NCI-H2227 treated with DMSO at 0.1 percent for 48 hours (cell line): ENCODE measurements around the gene EBF3.

Experiments used
- DNase-seq: peaks from one replicate; lab custom pipeline; 2025; lab: John Stamatoyannopoulos, UW

The EBF3 gene

DNA sequence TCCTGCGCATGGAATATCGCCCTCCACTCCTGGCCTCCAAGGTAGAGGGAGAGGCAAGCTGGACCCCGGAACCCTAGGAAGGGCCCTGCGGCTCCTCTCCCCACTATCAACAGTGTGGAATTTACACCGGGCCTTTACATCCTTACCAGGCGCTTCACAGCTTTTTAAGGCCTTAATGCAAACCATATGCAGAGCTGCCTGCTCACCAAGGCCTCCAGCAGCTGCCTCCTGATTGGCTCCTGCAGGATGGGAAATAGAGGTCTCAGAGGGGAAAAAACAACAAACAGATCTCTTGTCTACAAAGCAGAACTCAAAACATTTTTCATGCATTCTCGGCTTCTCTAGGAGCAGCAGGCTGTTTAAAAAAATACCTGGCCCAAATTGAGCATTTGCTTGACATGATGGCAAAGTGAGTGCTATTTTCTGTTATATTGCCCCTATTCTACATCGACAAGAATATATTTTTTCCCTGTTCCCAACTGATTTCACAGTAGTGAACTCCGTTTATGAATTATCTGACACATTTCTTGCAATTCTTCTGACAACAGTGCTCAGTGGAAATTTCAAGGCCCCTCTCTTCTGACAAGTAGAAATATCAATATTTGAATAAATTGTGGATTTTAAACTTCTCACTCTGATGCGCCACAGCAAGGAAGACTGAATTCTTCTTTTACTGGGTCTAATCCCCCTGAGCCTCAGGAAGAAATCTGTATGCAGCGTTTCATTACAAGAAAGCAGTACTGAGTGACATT is 51.7 kb downstream of the EBF3 start:
- no peak for DNase-seq

DNA sequence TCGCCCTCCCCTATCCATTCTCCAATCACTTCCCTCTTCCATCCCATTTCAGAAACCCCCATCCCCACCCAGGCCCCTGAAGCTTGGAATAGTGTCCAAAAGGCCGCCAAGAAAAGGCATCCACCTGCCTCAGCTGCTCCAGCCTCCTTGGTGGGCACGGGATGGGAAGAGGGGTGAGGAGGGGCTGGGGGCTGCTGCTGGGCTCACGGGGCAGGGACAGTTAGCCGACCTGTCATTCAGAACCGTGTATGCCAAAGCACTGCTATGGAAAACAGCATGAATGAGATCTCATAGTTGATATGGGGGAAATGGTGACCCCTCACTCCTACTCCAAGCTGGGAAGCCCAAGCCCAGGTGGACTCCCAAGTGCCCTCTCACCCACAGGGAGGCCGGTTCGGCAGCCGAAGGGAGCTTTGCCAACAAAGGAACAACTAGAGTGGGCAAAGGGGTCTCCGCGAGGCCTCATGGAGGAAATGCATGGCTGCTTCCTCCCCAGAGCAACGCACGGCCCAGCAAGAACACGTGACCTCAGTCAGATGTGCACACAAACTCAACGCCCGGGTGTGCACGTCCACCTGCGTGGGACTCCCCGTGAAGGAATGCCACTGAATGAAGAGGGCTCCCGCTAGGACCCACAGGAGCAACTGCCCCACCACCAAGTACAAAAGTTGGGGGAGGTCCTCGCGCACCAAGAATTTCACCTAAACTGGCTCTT is 52.5 kb downstream of the EBF3 start:
- no peak for DNase-seq

DNA sequence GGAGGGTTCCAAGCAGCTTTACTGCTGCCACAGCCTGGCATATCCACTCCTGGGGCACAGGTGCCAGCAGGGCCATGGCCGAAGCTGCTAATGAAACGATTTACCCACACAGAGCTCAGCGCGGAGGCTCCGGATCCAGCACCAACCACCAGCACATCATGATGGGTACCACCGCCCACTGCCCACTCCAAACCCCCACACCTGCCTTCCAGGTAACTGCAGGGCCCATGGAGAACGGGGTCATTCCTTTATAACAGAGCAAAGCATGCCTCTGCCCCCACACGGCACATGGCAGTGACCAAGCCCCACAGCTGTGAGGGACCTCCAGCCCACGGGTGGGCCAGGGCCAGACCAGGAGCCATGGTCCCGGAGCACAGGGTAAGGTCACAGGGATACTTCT is 53.2 kb downstream of the EBF3 start:
- no peak for DNase-seq

DNA sequence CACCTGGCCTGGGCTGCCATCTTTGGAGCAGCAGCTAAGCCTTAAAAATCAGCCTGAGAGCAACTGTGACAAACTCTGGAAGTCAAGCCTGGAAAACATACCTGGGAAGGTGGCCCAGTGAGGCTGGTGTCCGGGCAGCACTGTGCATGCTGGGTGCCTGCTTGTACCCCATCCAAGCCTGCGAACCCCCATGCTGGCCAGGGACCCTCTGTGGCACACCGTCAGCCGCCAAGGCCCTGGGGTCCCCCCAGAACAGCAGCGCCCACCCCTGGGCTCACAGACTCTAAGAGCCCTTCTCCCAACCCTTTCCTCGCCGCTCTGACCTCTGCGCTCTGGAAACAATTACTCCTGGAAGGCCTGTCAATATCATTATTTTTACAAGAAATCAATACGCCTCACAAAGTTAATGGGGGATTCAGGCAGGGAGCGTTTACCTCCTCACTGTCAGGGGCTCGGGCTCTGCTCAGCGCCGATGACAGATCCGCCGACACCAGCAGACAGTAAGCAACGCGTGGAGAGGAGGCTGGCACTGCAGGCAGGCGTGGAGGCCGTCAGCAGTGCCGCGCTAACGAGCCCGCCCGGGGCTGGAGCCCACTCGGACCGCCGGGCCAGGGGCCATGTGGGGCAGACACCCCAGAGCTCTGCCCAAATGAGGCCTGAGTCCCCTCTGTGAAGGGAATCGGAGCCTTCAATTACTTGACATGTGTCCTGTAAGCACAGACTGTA is 54.4 kb downstream of the EBF3 start:
- DNase-seq: no peak

DNA sequence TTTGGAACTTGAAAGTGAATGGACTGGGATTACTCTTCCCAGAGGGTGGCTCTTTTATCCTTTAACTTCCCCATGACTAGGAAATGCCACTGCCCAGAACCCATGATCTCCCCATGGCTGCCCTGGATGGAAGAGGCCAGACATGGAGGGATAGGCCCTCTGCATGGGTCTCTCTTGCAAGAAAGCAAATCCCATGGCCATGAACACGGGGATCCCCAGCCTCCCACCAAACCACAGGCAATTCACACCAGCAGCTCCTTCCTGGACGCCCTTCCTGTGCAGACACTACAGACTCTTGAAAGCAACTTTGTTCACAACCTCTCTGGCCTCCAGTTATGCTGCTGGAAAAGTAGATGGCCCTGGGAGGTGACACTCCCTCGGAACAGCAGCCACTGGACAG is 55.0 kb downstream of the EBF3 start:
- no peak for DNase-seq

DNA sequence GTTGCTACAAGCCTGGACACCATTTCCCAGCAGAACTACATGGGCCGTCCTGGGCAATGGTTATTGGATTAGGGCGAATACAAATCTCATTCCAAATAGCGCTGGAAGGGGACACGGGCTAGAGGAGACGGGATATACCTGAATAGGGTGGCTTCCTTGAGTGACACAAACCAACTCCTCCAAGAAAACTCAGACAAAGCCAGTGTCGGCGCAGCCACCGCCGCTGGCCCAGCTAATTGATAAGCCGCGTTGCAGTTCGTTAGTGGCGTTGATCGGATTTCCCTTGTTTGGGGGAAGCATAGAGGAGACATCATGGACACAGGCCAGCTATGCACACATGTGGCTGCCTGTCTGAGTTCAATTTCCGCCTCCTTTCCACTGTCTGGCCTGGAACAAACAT is 55.7 kb downstream of the EBF3 start:
- no peak for DNase-seq

DNA sequence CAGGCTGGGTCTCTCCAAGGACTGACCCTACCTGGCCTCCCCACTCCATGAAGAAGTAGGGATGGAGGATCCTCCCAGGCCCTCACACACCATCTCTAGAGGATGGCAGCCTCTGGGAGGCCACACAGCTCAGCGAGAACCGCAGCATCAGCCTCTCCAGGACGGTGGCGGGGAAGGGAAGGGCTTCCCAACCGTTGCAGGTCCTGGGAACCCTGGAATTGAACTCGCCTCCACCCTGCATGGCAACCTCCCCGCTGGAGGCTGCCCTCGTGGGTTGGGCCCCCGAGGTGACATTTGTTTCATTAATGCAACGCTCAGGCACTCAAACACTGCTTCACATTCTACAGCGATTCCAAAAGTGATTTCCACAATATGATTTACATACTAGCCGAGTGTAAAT is 58.5 kb downstream of the EBF3 start:
- DNase-seq: no peak

DNA sequence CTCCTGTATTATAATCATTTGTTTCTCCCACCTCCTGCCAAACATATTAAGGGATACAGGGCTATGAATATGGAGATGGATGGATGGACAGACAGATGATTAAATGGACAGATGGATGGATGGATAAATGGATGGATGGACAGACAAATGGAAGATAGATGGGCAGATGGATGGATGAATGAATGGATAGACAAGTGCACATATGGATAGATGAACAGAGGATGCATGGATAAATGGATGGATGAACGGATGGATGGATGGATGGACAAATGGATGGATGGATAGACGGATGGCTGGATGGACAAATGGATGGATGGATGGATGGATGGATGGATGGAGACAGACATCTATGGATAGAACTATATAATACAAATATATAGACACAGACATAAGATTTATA is 59.8 kb downstream of the EBF3 start:
- no peak for DNase-seq

DNA sequence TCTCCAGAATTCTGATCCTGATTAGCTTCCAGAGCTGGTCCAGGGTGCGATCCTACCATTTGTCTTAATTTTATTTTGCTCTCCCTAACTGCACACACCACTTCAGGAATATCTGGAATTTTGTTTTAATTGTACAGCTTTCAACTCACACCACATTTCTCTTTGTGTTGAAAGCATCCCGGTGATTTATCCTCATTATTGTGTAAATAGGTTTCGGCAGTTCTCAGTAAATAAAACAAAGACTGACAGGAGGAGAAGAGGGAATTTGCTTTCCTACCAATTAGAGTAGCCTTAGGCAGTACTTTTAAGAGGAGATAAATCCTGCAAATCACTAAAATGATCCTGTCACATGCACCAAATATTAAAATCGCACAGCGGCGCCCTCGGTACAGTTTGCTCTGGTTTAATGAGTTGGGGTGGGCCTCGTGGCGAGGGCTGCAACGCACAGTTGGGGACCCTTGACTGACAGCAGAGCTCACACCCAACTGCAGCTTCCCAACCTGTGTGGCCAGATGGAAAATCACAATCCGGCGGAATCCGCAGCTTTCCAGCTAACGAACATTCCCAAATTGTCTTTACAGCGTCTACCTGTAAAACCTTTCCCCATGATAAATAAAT is 62.6 kb downstream of the EBF3 start:
- DNase-seq: no peak

DNA sequence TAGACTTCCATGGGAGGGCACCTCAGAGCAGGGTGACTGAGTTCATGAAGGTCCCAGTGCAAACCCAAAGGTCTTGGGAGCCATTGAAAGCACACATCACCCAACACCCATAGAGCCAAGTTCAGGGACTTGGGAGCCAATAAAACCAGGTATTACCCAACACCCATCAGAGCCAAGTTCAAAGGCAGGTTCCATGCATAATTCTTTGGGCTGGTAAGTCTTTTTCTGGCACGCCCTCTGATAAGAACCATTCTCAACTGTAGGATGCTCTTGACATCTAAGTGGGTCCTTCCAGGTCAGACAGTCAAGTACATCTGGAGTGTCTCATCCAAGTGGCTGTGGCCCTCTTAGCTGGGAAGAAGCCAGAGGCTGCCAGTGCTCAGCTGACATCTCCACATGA is 63.2 kb downstream of the EBF3 start:
- DNase-seq: no peak

DNA sequence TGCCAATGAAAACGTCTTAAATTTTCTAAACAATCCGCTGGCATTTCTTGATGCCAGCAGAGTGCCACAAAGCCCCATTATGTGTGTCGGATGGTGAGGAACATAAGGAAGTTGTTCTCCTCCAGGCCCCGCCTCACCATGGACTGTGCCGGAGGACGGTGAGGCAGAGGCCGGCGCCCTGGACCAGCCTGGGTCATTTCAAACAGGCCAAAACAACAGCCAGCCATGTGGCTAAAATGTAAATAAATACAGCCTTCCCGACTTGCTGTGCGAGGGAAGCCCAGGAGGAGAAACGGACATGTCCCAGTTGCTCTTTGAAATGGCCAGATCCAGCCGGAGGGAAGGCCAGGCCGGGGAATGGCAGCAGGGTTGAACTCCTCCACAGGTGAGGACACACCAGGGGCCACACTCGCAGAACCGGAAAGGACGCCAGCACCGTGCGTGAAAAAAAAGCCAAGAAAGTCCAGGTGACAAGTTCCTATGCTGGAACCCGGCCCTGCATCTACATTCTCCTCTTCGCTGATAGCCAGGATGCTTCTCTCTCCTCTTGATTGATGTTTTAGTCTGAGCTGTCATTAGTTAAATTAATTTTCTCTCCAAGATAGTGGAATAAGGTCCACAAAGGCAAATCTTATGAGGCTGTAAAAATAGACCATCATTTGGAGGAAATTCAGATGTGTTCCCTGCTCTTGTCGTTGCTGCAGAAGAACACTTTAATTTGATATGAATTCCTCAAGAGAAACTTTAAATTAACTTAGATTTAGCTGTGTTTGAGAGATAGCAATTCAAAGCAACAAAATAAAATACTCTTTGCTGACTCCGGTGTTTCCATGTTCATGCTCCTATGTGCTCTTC is 64.6 kb downstream of the EBF3 start:
- DNase-seq: no peak

DNA sequence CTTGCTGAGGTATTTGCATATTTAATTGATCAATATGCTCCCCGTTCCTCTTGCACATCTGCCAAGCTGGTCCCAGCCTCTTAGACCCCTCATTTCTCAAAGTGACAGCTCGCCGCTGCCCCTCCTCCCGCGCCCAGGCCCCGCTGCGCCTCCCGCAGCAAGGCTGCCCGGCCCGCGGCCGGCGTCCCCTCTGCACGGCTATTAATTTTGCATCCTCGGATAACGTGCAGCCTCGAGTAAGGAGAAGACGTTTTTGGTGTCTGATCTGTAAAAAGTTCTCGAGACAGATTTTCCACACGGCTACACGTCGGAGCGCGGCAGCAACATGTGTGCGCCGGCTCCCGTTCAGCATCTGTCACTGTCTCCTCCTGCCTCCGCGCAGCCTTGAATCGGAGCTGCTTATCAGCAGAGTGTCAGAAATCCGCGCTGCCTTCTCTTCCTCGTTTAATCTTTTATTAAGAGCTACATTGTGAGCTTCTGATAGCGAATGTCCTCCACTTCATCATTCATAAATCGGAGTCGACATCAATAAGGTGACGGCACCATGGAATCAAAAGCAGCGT is 65.3 kb downstream of the EBF3 start:
- no peak for DNase-seq

DNA sequence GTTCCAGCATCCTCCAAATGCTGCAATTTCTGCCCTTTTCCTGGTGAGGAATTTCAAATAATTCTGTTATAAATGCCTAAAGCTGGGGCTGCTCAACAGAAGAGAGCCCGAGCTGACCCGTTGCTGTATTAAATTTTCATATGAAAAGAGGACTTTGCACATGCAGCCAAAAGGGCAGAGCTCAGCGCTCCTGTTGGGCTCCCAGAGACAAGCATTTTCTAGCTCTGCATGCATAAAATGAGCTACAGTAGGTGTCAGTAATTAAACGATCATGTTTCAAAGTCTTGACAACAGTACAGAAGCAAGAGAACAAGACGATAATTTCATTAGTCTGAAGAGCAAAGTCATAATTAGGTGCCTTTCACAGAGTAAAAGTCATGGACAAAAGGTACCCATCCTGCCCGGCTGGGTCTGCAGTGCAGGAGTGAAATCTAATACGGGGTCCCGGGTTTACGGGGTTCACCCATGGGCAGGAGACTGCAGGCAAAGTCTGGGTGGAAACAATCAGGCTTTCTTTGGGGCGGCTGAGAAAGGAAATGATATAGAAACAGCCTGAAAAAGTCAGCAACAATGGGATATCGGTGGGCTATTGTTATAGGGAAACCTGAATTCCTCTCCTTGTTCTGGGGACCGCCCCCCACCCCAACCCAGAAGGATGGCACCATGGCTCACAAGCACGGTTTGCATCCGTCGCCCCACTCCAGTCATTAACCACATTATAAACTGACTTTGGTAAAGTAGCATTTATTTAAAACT is 66.0 kb downstream of the EBF3 start:
- DNase-seq: no peak

DNA sequence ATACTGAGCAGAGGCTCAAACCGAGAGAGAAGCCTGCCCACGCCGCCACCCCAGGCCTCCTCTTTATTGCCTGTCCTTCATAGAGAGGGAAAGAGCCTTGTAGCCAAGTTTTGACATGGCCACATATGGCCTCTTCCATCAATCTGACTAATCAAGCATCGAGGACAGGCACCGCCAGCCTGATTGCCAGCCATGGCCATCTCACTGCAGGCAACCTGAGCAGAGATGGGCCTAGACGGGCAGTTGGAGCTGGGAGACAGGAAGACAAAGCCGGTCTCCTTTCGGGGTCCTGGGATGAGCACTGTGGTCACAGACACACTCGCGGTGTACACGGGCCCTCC is 67.2 kb downstream of the EBF3 start:
- DNase-seq: no peak

DNA sequence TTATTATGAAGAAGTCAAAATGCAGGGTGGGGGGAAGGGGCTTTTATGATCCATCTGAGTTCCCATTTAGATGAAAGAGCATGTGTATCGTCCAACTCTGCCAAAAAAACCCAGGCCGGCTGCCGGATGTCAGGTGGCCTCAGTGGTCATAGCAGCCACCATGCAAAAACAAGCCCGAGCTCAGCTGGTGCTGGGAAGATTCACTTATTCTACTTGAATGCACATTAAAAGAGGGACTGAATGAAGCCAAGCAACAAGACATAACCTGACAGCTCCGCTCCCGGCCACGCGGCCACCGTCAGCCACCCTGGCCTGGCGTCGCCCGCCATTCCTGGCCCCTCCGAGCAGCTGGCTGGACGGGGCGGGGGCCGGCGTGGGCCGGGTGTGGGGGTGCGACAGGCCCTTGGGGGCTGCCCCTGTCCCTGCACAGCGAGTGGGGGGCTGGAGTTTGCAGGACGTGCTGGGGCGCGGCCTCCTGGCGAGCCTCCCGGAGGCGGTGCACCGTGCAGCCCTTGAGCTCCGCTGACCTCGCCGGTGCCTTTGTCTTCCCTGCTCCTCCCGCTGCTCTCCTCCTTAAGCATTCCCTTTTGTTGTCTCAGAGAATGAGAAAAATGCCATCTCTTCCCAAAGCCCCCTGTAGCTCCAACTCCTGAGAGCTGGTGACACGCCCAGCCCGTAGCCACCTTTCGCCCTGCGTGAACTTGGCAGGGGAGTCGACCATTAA is 67.8 kb downstream of the EBF3 start:
- DNase-seq: no peak

DNA sequence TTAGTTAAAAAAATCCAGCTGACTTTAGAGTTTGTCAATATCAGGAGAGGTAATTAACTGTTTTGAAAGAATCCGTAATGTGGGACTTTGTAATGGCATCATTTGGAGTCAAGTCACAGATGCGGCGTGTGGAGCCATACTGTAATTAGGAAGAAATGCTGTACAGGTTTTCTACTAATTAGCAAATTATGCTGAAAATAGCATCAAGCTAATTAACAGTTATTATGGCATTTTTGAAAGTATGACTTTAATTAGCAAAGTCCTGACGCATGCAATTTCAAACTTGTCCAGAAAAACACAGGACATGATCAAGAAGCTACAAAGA is 68.3 kb downstream of the EBF3 start:
- no peak for DNase-seq

DNA sequence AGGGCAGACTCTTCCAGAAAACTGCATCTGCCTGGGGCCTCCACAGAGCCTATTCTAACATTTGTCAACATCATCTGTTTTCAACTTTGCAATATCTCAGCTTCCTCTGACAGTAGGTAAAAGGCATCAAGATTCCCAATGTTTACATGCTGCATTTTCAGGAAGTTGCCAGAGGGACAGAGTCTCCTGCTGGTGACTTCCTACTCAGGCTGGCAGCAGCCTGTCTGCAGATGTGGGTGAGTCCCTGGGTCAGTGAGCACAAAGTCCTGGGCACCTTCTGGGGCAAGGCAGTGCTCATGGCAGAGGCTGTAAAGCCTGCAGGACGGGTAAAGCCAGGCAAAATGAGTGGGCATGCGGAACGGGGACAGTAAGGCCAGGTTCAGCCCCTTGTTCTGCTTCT is 69.4 kb downstream of the EBF3 start:
- no peak for DNase-seq

DNA sequence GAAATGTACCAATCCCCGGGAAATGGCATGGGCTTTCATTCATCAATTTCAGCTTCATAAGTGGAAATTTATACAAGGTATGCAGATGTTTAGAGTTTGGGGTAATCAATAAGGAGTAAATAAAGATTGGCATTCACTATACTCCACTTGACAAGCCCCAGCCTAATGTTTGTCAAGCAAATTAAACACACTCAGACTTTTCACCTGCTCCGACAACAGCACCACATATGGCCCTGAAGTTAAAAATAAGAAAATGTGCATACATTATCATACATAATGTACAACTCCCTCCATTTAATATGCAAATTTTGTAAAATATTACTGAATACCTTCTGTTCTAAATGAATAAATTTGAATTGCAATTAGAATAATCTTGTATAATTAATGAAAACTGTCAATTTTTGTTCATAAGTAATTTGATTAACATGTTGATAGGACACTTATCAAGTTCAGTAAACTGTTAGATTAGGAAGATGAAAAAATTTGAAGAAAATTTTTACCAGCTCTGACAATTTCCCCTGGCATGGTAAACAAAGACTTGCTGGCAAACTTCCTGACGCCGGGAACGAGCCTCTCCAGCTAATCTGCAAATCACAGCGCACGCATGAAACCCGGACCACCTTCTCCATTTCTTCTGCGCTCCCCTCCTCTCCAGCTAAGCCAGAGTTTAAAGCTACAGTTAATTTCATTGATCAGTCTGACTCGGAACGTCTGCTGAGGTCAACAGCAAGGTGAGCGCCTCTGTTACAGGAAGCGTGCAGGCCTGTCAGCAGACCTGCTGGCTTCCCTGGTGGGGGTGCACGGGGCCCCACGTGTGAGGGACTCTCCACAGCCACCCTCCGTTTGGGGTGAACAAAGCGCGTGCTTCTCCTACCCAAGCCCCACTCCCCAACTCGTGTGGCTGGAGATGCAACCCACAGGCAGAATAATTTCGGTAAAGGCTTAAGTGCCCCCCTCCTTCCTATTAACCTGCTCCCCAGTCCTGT is 70.7 kb downstream of the EBF3 start:
- DNase-seq: no peak

DNA sequence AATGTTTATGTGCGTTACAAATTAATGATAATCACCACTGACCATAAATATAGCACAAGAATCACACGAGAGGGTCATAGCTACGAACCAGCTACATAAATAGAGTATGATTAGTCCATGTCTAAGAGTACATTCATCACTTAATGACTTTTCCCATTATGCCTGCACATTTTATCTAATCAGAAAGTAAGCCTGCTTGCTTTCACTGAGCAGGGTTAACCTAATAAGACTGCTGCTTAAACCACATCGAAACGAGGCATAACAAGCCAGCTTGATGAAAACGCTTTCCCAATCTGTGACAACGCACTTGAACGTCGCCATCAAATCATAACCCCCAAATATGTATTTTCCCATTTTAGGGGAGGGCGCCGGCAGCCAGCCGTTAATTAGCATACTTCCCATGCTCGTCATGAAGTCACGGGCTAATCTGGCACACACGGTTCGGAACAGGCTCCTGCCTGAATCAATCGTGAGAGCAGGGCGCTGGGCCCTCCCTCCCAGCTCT is 71.5 kb downstream of the EBF3 start:
- no peak for DNase-seq
